B cell (primary cell): Measurements from ENCODE around the gene FOXN3.

ENCODE experiments used
- EZH2 ChIP-seq: IDR thresholded peaks from 2 replicates; pipeline ENCODE4 v1.6.1; 2012; ENCODE audit warnings: borderline replicate concordance, low read depth, mild to moderate bottlenecking, moderate library complexity, low read length; ENCODE audit not compliant: insufficient read depth, poor library complexity, severe bottlenecking
- TF ChIP-seq, protein P1 (sequence below): fragments of 200-600 bp; IDR thresholded peaks from one replicate; pipeline ENCODE4 v1.8.0; 2022; ENCODE audit warnings: antibody characterized with exemption, mild to moderate bottlenecking

DNA sequence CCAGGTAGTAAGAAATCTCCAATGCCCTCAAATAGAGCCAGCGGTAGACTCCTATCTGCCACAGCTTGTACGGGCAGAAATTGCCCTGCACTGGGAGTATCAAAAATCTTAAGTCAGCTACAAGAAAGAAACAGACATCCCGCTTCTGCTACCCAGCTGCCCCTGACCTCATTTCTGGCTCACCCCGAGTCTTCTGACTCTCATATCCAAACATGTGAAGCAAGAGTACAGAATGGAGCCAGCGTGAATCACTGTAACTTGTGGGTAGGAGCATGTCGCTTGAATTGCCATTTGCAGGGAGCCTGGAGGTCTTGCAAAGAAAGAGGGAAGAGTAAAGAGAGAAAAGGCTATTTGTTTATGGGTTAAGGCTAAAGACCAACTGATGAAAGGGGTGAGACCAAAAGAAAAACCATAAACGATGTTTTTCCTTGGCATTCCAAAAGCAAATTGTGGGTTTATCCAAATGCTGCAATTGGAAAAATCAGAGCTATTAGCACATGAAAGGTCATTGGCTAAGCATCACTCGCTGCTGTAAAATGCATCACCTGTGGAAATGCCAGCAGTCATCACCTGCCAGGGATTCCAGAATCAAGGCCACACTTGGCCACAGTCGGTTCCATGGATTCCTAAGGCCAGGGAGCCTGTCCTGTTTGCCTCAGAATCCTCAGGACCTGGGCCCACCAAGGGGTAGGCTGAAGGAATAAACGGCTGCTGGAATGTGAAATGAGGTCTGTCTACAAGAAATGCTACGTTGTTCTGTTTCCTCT is 86.6 kb downstream of the FOXN3 start:
- no peak for TF ChIP-seq EZH2
- TF ChIP-seq, protein P1, sequence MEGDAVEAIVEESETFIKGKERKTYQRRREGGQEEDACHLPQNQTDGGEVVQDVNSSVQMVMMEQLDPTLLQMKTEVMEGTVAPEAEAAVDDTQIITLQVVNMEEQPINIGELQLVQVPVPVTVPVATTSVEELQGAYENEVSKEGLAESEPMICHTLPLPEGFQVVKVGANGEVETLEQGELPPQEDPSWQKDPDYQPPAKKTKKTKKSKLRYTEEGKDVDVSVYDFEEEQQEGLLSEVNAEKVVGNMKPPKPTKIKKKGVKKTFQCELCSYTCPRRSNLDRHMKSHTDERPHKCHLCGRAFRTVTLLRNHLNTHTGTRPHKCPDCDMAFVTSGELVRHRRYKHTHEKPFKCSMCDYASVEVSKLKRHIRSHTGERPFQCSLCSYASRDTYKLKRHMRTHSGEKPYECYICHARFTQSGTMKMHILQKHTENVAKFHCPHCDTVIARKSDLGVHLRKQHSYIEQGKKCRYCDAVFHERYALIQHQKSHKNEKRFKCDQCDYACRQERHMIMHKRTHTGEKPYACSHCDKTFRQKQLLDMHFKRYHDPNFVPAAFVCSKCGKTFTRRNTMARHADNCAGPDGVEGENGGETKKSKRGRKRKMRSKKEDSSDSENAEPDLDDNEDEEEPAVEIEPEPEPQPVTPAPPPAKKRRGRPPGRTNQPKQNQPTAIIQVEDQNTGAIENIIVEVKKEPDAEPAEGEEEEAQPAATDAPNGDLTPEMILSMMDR = no peak
